Head of caudate nucleus (tissue), 42 donors: Measurements from ENCODE around the gene GTF2B.
"Not testable (repeated sequence)": the region's sequence is repeated elsewhere in the genome, so short reads cannot be mapped to it uniquely, and the experiment has no call there.

Source experiments
- DNase-seq, 42 donors: peaks; one replicate each; pipeline versions ENCODE4 v3.0.0 to v3.0.0-alpha.2; 2020 to 2021; ENCODE audit warnings: mixed read lengths in 7 of 42
- intact Hi-C: fragments of 100-400 bp; cut with DNase I; formaldehyde crosslinking; loops from one replicate; pipeline ENCODE4 v1.15.0; 2022

The GTF2B gene

GRCh38 chr1:88890131-88890530, 1.2 kb downstream of the GTF2B start:
- no peak for DNase-seq
- intact Hi-C loops: no loop called here

- no peak for DNase-seq
- intact Hi-C loops: loop anchor here (5.0 kb wide), 1 partner anchor 86 kb away; no protein-coding TSS in a partner anchor
These were observed 2.6 kb downstream of the GTF2B start for GRCh38 chr1:88888750-88889149.

DNA sequence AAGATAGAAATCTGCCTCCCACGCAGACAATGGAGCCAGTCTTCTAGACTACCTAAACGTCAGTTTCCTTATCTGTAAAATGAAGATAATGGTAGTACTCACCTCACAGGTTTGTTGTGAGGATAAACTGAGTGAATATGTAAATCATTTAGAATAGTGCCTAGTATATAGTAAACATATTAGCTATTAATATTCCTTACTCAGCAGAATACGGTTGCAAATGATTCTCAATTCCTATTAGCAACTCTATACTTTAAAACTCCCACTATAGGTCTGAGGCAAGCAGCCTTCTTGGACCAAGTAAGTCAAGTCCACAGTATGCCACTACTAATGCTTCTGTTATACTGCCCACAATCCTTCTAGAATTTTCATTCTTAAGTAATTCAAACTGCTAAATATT, 5.4 kb downstream of the GTF2B start:
- intact Hi-C loops: loop anchor here (5.0 kb wide), 1 partner anchor 84 kb away; no protein-coding TSS in a partner anchor
- no peak for DNase-seq

GRCh38 chr1:88883156-88883555, 8.2 kb downstream of the GTF2B start:
- intact Hi-C loops: no loop called here
- DNase-seq: no peak

GRCh38 chr1:88880717-88881116, 10.7 kb downstream of the GTF2B start:
- intact Hi-C loops, DNase-seq: not testable (repeated sequence)

DNA sequence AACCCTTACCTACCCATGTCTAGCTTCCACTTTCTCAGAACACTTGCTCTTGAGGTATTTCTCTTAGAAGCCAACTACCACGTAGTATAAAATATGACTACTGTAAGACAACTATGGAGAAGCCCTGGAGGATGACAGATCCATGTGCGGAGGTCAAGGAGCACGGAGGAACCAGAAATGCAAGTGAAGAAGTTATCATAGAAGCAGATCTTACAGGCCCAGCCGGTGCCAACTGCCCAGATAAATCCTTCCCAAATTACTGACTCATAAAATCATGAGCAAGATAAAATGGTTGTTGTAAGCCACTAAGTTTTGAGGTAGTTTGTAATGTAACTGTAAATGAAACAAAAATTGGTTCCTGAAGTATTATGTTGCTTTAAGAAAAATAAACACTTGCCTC, 12.6 kb downstream of the GTF2B start:
- intact Hi-C loops: loop anchor here (5.0 kb wide), 1 partner anchor 221 kb away; no protein-coding TSS in a partner anchor
- no peak for DNase-seq

DNA sequence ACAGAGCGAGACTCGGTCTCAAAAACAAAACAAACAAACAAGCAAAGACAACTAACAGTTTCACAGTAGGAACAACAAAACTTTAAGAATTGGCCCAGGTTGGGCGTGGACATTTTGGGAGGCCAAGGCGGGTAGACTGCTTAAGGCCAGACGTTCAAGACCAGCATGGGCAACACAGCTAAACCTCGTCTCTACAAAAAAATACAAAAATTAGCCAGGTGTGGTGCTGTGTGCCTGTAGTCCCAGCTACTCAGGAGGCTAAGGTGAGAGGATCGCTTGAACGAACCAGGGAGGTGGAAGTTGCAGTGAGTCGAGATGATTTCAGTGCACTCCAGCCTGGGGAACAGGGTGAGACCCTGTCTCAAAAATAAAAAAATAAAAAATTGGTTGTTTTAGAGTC, 13.5 kb downstream of the GTF2B start:
- DNase-seq: no peak
- intact Hi-C loops: loop anchor here (5.0 kb wide), 1 partner anchor 221 kb away; no protein-coding TSS in a partner anchor

- DNase-seq: no peak
- intact Hi-C loops: loop anchor here (5.0 kb wide), 1 partner anchor 220 kb away; no protein-coding TSS in a partner anchor
These were observed 14.0 kb downstream of the GTF2B start for GRCh38 chr1:88877382-88877825.

DNA sequence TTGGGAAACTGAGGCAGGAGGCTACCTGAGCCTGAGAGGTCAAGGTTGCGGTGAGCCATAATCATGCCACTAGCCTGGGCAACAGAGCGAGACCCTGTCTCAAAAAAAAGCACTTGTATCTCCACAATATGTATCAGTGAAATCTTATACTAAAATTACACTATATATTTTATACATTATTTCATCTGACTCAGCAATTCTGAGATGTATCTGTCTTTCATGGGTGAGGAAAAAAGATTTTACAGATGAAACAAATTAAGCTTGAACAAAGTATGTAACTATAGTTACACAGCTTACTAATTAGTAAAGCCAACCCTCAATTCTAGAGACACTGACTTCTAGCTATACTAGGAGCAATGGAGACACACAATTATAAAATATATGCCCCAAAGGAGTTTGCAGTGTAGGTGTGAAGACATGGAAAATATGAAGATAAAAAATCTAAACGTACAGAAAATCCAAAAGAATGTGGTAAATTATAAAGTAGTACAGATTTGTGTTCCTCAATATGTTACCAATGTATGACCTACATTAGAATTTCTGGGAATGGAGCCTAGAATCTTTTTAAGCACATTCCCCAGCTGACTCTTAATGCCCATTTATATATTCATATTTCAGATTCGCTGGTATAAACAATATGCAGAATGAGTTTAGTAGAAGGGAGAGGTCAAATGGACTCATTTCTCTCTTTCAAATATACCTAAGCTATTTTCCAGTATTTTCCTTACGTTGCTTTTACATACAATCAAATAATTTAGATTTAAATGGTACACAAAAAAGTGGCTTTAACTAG, 14.6 kb downstream of the GTF2B start:
- DNase-seq: no peak
- intact Hi-C loops: loop anchor here (5.0 kb wide), 1 partner anchor 219 kb away; no protein-coding TSS in a partner anchor

DNA sequence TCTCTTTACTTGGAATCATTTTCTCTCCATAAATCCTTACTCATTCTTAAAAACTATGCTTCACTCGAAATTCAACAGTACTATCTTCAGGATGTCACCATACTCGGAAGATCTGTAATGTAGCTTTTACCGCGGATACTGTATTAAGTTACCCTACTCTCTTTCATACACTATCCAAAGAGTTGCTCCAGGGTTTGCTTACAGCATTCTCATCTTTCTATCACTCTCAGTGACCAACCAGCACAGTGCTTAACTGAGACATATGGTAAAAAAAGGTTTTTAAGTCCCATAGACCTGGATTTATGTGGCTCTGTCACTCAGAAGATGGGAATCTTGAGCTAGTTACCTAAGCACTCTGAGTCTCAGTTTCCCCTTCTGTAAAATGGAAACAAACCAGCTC, 15.8 kb downstream of the GTF2B start:
- intact Hi-C loops: loop anchor here (5.0 kb wide), 1 partner anchor 218 kb away; no protein-coding TSS in a partner anchor

DNA sequence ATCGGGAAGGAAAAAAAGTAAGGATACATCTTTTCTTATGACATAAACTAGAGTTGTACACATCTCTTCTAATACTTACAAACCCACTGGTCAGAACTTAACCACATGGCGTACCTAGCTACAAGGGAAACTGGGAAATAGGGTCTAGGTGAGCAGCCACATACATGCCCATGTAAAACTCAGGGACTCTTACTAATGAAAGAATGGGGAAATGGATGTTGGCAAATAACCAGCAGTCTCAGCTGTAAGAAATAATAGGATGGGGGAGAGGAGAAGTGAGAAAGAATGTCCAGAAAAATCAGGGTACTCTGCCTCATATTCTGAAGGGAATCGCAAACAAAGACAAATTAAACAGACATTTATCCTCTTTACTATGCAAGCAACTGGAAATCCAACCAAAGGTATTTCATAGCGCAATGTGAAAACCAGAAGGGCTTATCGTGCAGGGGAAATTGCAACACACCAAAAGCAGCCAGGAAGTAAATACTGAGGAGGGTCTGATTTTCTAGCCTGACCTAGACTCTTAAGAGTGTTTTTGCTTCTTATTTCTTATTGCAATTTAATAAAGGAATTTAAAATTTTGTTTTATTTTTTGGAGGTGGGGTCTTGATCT, 17.5 kb downstream of the GTF2B start:
- intact Hi-C loops: no loop called here
- DNase-seq: no peak

More for the DNA sequence above, 15.8 kb downstream of the GTF2B start:
- DNase-seq: no peak

DNA sequence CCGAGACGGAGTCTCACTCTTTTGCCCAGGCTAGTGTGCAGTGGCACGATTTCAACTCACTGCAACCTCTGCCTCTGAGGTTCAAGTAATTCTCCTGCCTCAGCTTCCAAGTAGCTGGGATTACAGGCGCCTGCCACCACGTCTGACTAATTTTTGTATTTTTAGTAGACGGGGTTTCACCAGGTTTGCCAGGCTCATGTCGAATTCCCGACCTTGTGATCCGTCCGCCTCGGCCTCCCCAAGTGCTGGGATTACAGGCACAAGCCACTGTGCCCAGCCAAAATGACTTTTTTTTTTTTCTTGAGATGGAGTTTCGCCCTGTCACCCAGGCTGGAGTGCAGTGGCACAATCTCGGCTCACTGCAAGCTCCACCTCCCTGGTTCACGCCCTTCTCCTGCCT, 21.7 kb downstream of the GTF2B start:
- DNase-seq, intact Hi-C loops: not testable (repeated sequence)

DNA sequence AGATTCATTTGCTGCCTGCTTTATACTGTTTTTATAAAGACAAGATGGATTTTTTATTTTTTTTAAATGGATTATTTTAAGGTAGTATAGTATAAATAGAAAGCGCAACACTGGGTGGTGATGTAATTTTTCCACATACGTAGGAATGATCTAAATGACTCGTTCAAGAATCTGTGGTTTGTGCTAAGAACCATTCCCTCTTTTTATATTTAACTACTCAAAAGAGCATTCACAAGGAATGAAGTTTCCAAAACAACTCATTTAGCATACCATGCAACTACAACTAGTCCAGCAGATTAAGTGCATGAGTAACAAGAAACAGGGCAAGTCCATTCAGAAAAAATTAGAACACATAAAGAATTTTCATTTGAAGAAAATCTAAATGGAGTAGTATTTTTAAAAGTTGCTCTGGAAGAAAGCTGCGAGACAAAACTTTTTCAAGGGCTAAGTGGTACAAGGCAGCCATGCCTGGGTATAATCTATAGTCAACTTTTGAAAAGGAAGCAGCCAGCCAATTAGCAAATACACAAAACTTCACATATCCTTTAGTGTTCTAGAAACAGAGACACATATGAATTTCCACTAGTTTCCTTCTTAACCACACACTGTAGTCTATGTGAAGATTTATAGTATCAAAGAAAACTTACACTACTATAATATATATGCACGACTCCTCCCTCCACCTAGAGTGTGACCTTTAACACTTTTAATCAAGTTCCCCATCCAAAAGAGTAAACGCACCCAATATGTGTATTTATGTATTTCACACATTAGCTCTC, 23.4 kb downstream of the GTF2B start:
- intact Hi-C loops: no loop called here
- DNase-seq: no peak

GRCh38 chr1:88851303-88852063, 39.9 kb downstream of the GTF2B start:
- intact Hi-C loops: no loop called here
- no peak for DNase-seq

GRCh38 chr1:88847643-88848042, 43.7 kb downstream of the GTF2B start:
- DNase-seq: no peak
- intact Hi-C loops: no loop called here

DNA sequence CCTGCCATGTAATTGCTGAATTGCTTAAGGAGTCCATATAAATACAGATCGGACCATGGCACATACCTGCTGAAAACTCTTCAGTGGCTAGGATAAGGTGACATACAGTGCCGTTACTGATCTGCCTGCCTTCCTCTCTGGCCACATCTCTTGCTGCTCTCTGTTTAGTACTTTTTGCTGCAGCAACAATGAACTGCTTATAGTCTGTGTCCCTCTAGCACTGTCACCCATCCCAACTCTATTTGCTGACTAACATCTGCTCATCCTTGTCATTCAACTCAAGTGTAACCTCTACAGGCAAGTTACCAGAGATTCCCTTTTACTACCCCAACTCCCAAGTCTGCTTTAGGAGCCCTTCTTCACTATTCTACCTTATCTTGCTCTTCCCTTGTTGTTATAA, 65.6 kb downstream of the GTF2B start:
- intact Hi-C loops: no loop called here
- DNase-seq: peak in 2 of 42 donors; percentile 13 to 14

DNA sequence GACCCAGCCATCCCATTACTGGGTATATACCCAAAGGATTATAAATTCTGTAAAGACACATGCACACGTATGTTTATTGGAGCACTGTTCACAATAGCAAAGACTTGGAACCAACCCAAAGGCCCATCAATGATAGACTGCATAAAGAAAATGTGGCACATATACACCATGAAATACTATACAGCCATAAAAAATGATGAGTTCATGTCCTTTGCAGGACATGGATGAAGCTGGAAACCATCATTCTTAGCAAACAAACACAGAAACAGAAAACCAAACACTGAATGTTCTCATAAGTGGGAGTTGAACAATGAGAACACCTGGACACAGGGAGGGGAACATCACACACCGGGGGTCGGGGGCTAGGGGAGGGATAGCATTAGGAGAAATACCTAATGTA, 71.7 kb downstream of the GTF2B start:
- DNase-seq, intact Hi-C loops: not testable (repeated sequence)

DNA sequence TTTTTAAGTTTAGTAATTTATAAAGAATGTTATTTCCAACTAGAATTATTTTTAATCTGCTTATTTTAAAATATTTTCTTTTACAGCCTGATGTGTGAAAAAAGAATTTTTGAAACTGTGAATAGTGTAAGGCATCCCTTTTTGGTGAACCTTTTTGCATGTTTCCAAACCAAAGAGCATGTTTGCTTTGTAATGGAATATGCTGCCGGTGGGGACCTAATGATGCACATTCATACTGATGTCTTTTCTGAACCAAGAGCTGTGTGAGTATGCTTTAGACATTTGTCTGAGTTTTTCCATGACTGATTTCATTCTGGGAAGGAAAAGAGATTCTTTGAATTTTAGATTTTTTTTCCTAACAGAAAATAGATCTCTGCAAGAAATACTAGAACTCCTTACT, 77.9 kb downstream of the GTF2B start:
- DNase-seq: no peak
- intact Hi-C loops: no loop called here

DNA sequence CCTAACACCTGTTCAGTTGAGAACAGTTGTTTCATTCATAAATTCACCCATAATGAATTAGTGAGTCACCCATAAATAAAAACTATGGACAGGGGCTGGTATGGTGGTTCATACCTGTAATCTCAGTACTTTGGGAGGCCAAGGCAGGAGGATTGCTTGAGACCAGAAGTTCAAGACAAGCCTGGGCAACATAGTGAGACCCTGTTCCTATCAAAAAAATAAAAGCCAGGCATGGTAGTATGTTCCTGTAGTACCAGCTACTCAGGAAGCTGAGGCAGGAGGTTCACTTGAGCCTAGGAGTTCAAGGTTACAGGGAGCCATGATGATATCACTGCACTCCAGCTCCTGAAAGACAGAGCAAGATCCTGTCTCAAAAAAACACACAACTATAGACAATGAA, 79.0 kb downstream of the GTF2B start:
- DNase-seq: no peak
- intact Hi-C loops: no loop called here
